HEK293T (cell line): ENCODE measurements around the gene RNASEH2C.

Experiments
- BHLHE40 ChIP-seq: fragments of 450-650 bp; IDR thresholded peaks from 2 replicates; pipeline ENCODE4 v1.6.1; 2016; ENCODE audit warnings: mild to moderate bottlenecking, moderate library complexity, borderline replicate concordance
- FOXA1 ChIP-seq: fragments of 450-650 bp; IDR thresholded peaks from 2 replicates; pipeline ENCODE4 v1.6.1; 2016; ENCODE audit warnings: mild to moderate bottlenecking
- FOXK2 ChIP-seq: fragments of 450-650 bp; IDR thresholded peaks from 2 replicates; pipeline ENCODE4 v1.6.1; 2016; ENCODE audit warnings: mild to moderate bottlenecking
- FOXM1 ChIP-seq: fragments of 450-650 bp; IDR thresholded peaks from 2 replicates; pipeline ENCODE4 v1.6.1; 2017; ENCODE audit warnings: mild to moderate bottlenecking, borderline replicate concordance
- HDGF ChIP-seq: fragments of 450-650 bp; IDR thresholded peaks from 2 replicates; pipeline ENCODE4 v1.6.1; 2017; ENCODE audit warnings: antibody characterized with exemption, borderline replicate concordance
- L3MBTL2 ChIP-seq: fragments of 450-650 bp; conservative IDR thresholded peaks from 2 replicates; pipeline ENCODE4 v1.6.1; 2016; ENCODE audit warnings: mild to moderate bottlenecking
- LEF1 ChIP-seq: fragments of 450-650 bp; IDR thresholded peaks from 2 replicates; pipeline ENCODE4 v1.6.1; 2017; ENCODE audit warnings: mild to moderate bottlenecking, borderline replicate concordance
- SP1 ChIP-seq: fragments of 450-650 bp; IDR thresholded peaks from 2 replicates; pipeline ENCODE4 v1.6.1; 2017
- ZNF384 ChIP-seq: fragments of 450-650 bp; IDR thresholded peaks from 2 replicates; pipeline ENCODE4 v1.6.1; 2016

DNA sequence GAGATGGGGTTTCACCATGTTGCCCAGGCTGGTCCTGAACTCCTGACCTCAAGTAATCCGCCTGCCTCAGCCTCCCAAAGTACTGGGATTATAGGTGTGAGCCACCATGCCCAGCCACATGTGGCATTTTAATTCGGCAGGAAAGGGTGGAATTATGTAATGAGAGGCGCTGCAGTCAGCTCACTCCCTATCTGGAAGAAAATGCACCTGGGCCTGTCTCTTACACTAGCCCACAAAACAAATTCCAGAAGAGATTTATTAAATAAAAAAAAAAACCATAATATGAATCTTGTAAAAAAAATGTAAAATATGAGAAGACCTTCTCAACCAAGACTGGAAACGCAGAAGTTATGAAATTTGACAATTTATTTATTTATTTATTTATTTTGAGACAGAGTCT is 16.8 kb downstream of the RNASEH2C start:
- no peak for TF ChIP-seq ZNF384
- no peak for TF ChIP-seq FOXM1
- no peak for TF ChIP-seq FOXA1
- no peak for TF ChIP-seq HDGF
- TF ChIP-seq L3MBTL2, result no peak
- TF ChIP-seq BHLHE40, result no peak
- TF ChIP-seq FOXK2, result no peak
- TF ChIP-seq SP1, result no peak
- no peak for TF ChIP-seq LEF1
